Peyer's patch (tissue), 4 donors: ENCODE measurements around the gene TRIM5. TPM values are rescaled to one million over a fixed set of nuclear protein-coding genes. Genes with fewer than 3 reads are reported as not detected.

Experiments
- DNase-seq, 3 donors: peaks; one replicate each; pipeline ENCODE4 v3.0.0-alpha.2; 2017 to 2019
- H3K27ac ChIP-seq, 4 donors: fragments of 200-600 bp; sonication (generic); one replicate each; pipeline ENCODE4 v1.5.1; 2016 to 2019
- H3K27me3 ChIP-seq, 2 donors: fragments of 200-600 bp; sonication (generic); one replicate each; pipeline ENCODE4 v1.5.1; 2019
- H3K36me3 ChIP-seq, 3 donors: fragments of 200-600 bp; sonication (generic); one replicate each; pipeline ENCODE4 v1.5.1; 2016 to 2019
- H3K4me1 ChIP-seq, 4 donors: fragments of 200-600 bp; sonication (generic); one replicate each; pipeline ENCODE4 v1.5.1; 2016 to 2019
- H3K4me3 ChIP-seq, 4 donors: fragments of 200-600 bp; sonication (generic); 1 replicate in 3 of 4; 2 replicates in 1 of 4; pipeline ENCODE4 v1.5.1; 2016 to 2019; ENCODE audit warnings: mild to moderate bottlenecking in 1 of 4
- H3K9me3 ChIP-seq, 4 donors: fragments of 200-600 bp; sonication (generic); one replicate each; pipeline ENCODE4 v1.5.1; 2016 to 2019; ENCODE audit warnings: mild to moderate bottlenecking in 1 of 4
- POLR2A ChIP-seq, 2 donors: fragments of 450-650 bp; IDR thresholded peaks; one replicate each; pipeline ENCODE4 v1.5.1; 2017; ENCODE audit warnings: antibody characterized with exemption in 2 of 2, mild to moderate bottlenecking in 2 of 2, moderate library complexity in 2 of 2
- total RNA-seq, 4 donors: library from RNA; depleted of rRNA; stranded (reverse); fragments of >200 nt; gene quantifications; one replicate each; pipeline ENCODE4 v1.1.0, GENCODE V29; 2016
- TF ChIP-seq, protein P1 (sequence below), 6 experiments: fragments of 450-650 bp in 4 of 6; fragments of 200-600 bp in 2 of 6; sonication (generic) in 1 of 6; IDR thresholded peaks; one replicate each; pipeline ENCODE4 v1.5.1; 2017 to 2019; ENCODE audit warnings: antibody characterized with exemption in 6 of 6, mild to moderate bottlenecking in 3 of 6, moderate library complexity in 1 of 6

Gene TRIM5
- total RNA-seq, 4 donors from 2014 or later: 8.1 to 55.3 (median 21.3) TPM

- peaks cover 0 to 22% (median 0%) of the 10 kb centered on the region in 3 donors for H3K36me3 ChIP-seq
These were observed 15.7 kb upstream of the TRIM5 start for GRCh38 chr11:5700421-5701054.

DNA sequence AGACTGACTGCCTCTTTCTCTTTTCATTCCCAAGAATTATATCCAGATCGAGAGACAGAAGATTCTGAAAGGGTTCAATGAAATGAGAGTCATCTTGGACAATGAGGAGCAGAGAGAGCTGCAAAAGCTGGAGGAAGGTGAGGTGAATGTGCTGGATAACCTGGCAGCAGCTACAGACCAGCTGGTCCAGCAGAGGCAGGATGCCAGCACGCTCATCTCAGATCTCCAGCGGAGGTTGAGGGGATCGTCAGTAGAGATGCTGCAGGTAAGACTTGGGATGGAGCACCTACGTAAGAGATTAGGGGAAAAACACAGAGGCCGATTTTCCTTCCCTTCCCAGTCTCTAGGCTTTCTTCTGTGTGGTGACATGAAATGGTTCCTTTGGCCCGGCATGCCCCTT lies 13.4 kb upstream of the TRIM5 start:
- H3K9me3 ChIP-seq: no peaks in the 10 kb centered on the region
- no peak overlapping the region for H3K27ac ChIP-seq
- peaks cover 0 to 16% (median 0%) of the 10 kb centered on the region in 3 donors for H3K36me3 ChIP-seq
- peaks cover 0 to 6% (median 0%) of the 10 kb centered on the region in 4 donors for H3K4me1 ChIP-seq
- no peak for DNase-seq
- no peaks in the 10 kb centered on the region for H3K27me3 ChIP-seq
- TF ChIP-seq, protein P1, sequence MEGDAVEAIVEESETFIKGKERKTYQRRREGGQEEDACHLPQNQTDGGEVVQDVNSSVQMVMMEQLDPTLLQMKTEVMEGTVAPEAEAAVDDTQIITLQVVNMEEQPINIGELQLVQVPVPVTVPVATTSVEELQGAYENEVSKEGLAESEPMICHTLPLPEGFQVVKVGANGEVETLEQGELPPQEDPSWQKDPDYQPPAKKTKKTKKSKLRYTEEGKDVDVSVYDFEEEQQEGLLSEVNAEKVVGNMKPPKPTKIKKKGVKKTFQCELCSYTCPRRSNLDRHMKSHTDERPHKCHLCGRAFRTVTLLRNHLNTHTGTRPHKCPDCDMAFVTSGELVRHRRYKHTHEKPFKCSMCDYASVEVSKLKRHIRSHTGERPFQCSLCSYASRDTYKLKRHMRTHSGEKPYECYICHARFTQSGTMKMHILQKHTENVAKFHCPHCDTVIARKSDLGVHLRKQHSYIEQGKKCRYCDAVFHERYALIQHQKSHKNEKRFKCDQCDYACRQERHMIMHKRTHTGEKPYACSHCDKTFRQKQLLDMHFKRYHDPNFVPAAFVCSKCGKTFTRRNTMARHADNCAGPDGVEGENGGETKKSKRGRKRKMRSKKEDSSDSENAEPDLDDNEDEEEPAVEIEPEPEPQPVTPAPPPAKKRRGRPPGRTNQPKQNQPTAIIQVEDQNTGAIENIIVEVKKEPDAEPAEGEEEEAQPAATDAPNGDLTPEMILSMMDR (IDR thresholded peaks at IDR 0.05): no peak
- no peak for TF ChIP-seq POLR2A (IDR thresholded peaks at IDR 0.05)
- H3K4me3 ChIP-seq: no peak overlapping the region

More at GRCh38 chr11:5700421-5701054, 15.7 kb upstream of the TRIM5 start:
- Histone ChIP-seq H3K9me3 (no peaks in the 10 kb centered on the region), H3K4me3 (no peak overlapping the region), H3K4me1 (peaks cover 0 to 3% (median 0%) of the 10 kb centered on the region in 4 donors), H3K27me3 (no peaks in the 10 kb centered on the region), H3K27ac (peak overlapping the region in 1 of 4 donors; percentile 38)
- no peak for DNase-seq
- no peak for TF ChIP-seq POLR2A (IDR thresholded peaks at IDR 0.05)
- TF ChIP-seq, protein P1 (IDR thresholded peaks at IDR 0.05): no peak

DNA sequence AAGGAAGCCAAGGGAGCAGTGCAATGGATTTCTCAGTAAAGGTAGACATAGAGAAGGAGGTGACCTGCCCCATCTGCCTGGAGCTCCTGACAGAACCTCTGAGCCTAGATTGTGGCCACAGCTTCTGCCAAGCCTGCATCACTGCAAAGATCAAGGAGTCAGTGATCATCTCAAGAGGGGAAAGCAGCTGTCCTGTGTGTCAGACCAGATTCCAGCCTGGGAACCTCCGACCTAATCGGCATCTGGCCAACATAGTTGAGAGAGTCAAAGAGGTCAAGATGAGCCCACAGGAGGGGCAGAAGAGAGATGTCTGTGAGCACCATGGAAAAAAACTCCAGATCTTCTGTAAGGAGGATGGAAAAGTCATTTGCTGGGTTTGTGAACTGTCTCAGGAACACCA lies 11.3 kb upstream of the TRIM5 start:
- peaks cover 0 to 13% (median 4%) of the 10 kb centered on the region in 4 donors for H3K4me1 ChIP-seq
- H3K36me3 ChIP-seq: peaks cover 0 to 13% (median 0%) of the 10 kb centered on the region in 3 donors
- TF ChIP-seq POLR2A (IDR thresholded peaks at IDR 0.05): no peak
- TF ChIP-seq, protein P1 (IDR thresholded peaks at IDR 0.05): no peak
- H3K27ac ChIP-seq: no peak overlapping the region
- DNase-seq: no peak
- no peaks in the 10 kb centered on the region for H3K9me3 ChIP-seq
- H3K4me3 ChIP-seq: no peak overlapping the region
- no peaks in the 10 kb centered on the region for H3K27me3 ChIP-seq

GRCh38 chr11:5695580-5695979 lies 10.7 kb upstream of the TRIM5 start:
- Histone ChIP-seq H3K27me3 (no peaks in the 10 kb centered on the region), H3K4me3 (no peak overlapping the region), H3K4me1 (peaks cover 0 to 13% (median 6%) of the 10 kb centered on the region in 4 donors), H3K36me3 (peaks cover 0 to 13% (median 0%) of the 10 kb centered on the region in 3 donors), H3K27ac (no peak overlapping the region), H3K9me3 (no peaks in the 10 kb centered on the region)
- no peak for DNase-seq
- no peak for TF ChIP-seq POLR2A (IDR thresholded peaks at IDR 0.05)
- TF ChIP-seq, protein P1 (IDR thresholded peaks at IDR 0.05): no peak

GRCh38 chr11:5694642-5695041 lies 9.8 kb upstream of the TRIM5 start:
- Histone ChIP-seq H3K4me3 (no peak overlapping the region), H3K4me1 (peaks cover 0 to 13% (median 6%) of the 10 kb centered on the region in 4 donors), H3K27ac (no peak overlapping the region), H3K9me3 (no peaks in the 10 kb centered on the region), H3K36me3 (peaks cover 0 to 13% (median 0%) of the 10 kb centered on the region in 3 donors), H3K27me3 (no peaks in the 10 kb centered on the region)
- no peak for DNase-seq
- TF ChIP-seq POLR2A (IDR thresholded peaks at IDR 0.05): no peak
- TF ChIP-seq, protein P1 (IDR thresholded peaks at IDR 0.05): no peak
